GM23338 (cell line): Measurements from ENCODE around the gene SPACA5. TPM values are rescaled to one million over a fixed set of nuclear protein-coding genes. Genes with fewer than 3 reads are reported as not detected.

Experiments
- ATAC-seq: fragments of 200-7000 bp; cut with Tn5 transposase; 3 replicates; pipeline ENCODE4 v1.9.1; 2020
- DNase-seq: peaks from one replicate; pipeline ENCODE4 v3.0.0-alpha.2; 2015; ENCODE audit warnings: low spot score
- H2AFZ ChIP-seq: fragments of 200-600 bp; sonication (generic); 2 replicates; pipeline ENCODE4 v1.8.0; 2016; ENCODE audit warnings: antibody characterized with exemption, mild to moderate bottlenecking, moderate library complexity
- H3F3A ChIP-seq: fragments of 200-600 bp; sonication (generic); replicated peaks from 2 replicates; pipeline ENCODE4 v1.8.0; 2017; ENCODE audit warnings: antibody characterized with exemption, mixed run types, low read depth
- H3K27ac ChIP-seq: fragments of 200-600 bp; sonication (generic); 2 replicates; pipeline ENCODE4 v1.6.1; 2016; ENCODE audit warnings: low read depth
- H3K27me3 ChIP-seq: fragments of 200-600 bp; sonication (generic); 2 replicates; pipeline ENCODE4 v1.8.0; 2016; ENCODE audit warnings: mild to moderate bottlenecking, mixed run types, moderate library complexity; ENCODE audit not compliant: insufficient read depth
- H3K36me3 ChIP-seq: fragments of 200-600 bp; sonication (generic); 2 replicates; pipeline ENCODE4 v1.8.0; 2016; ENCODE audit warnings: mild to moderate bottlenecking; ENCODE audit not compliant: insufficient read depth
- H3K4me1 ChIP-seq: fragments of 200-600 bp; sonication (generic); 2 replicates; pipeline ENCODE4 v1.8.0; 2016; ENCODE audit warnings: mild to moderate bottlenecking, moderate library complexity; ENCODE audit not compliant: insufficient read depth
- H3K4me2 ChIP-seq: fragments of 200-600 bp; sonication (generic); 2 replicates; pipeline ENCODE4 v1.7.1; 2017; ENCODE audit warnings: mixed run types
- H3K4me3 ChIP-seq: fragments of 200-600 bp; sonication (generic); 2 replicates; pipeline ENCODE4 v1.6.1; 2016; ENCODE audit warnings: mixed run types
- H3K79me2 ChIP-seq: fragments of 200-600 bp; sonication (generic); replicated peaks from 2 replicates; pipeline ENCODE4 v1.8.0; 2017; ENCODE audit warnings: mild to moderate bottlenecking; ENCODE audit not compliant: insufficient read depth
- H3K9me2 ChIP-seq: fragments of 200-600 bp; sonication (generic); 2 replicates; pipeline ENCODE4 v1.8.0; 2017; ENCODE audit not compliant: insufficient read depth
- H4K20me1 ChIP-seq: fragments of 200-600 bp; sonication (generic); replicated peaks from 2 replicates; pipeline ENCODE4 v1.8.0; 2017; ENCODE audit warnings: mild to moderate bottlenecking; ENCODE audit not compliant: insufficient read depth
- H3K27ac Mint-ChIP-seq: 2 replicates; pipeline ENCODE4 v1.8.0; 2020; ENCODE audit warnings: inconsistent platforms, mild to moderate bottlenecking, moderate library complexity, mixed read lengths
- H3K27me3 Mint-ChIP-seq: 3 replicates; pipeline ENCODE4 v1.8.0; 2022; ENCODE audit warnings: low read depth, mild to moderate bottlenecking, moderate library complexity, mixed read lengths, inconsistent platforms; ENCODE audit not compliant: insufficient read depth, poor library complexity
- H3K36me3 Mint-ChIP-seq: 3 replicates; pipeline ENCODE4 v1.8.0; 2021; ENCODE audit warnings: low read depth, mild to moderate bottlenecking, inconsistent platforms, moderate library complexity, mixed read lengths
- H3K4me1 Mint-ChIP-seq: 3 replicates; pipeline ENCODE4 v1.8.0; 2020; ENCODE audit warnings: mild to moderate bottlenecking, inconsistent platforms, mixed read lengths
- H3K4me3 Mint-ChIP-seq: 3 replicates; pipeline ENCODE4 v1.8.0; 2021; ENCODE audit warnings: moderate library complexity, mild to moderate bottlenecking, inconsistent platforms, mixed read lengths
- H3K9me3 Mint-ChIP-seq: 3 replicates; pipeline ENCODE4 v1.8.0; 2020; ENCODE audit warnings: moderate library complexity, mild to moderate bottlenecking, inconsistent platforms, mixed read lengths
- CREB1 ChIP-seq: fragments of 250-450 bp; sonication (Bioruptor Pico); IDR thresholded peaks from 2 replicates; pipeline ENCODE4 v1.5.0; 2020; ENCODE audit warnings: low read depth, mild to moderate bottlenecking, moderate library complexity
- CTCF ChIP-seq, 2 experiments: fragments of 200-600 bp in 1 of 2; sonication (generic) in 1 of 2; conservative IDR thresholded peaks; 2 replicates each; pipeline versions ENCODE4 v1.5.1 to v1.6.1; 2016 to 2017; ENCODE audit warnings: antibody characterized with exemption in 2 of 2, low read depth in 2 of 2, mild to moderate bottlenecking in 2 of 2, moderate library complexity in 1 of 2
- ETS1 ChIP-seq: IDR thresholded peaks from 2 replicates; pipeline ENCODE4 v1.6.1; 2016; ENCODE audit warnings: antibody characterized with exemption
- EZH2 ChIP-seq: fragments of 200-600 bp; sonication (generic); IDR thresholded peaks from one replicate; pipeline ENCODE4 v1.8.0; 2017; ENCODE audit warnings: antibody characterized with exemption, mild to moderate bottlenecking, low read depth; ENCODE audit not compliant: unreplicated experiment
- EZH2phosphoT487 ChIP-seq: fragments of 200-600 bp; sonication (generic); IDR thresholded peaks from one replicate; pipeline ENCODE4 v1.8.1; 2018; ENCODE audit warnings: antibody characterized with exemption; ENCODE audit not compliant: unreplicated experiment
- JUNB ChIP-seq: IDR thresholded peaks from one replicate; pipeline ENCODE4 v1.6.1; 2016; ENCODE audit warnings: antibody characterized with exemption; ENCODE audit not compliant: unreplicated experiment
- NANOG ChIP-seq: IDR thresholded peaks from 2 replicates; pipeline ENCODE4 v1.6.1; 2016; ENCODE audit warnings: antibody characterized with exemption, borderline replicate concordance
- POLR2AphosphoS5 ChIP-seq: IDR thresholded peaks from 2 replicates; pipeline ENCODE4 v1.6.1; 2016; ENCODE audit warnings: antibody characterized with exemption, low read depth
- STAT1 ChIP-seq: IDR thresholded peaks from one replicate; pipeline ENCODE4 v1.6.1; 2016; ENCODE audit warnings: antibody characterized with exemption; ENCODE audit not compliant: unreplicated experiment
- ZNF114 ChIP-seq: fragments of 250-450 bp; sonication (Bioruptor Pico); IDR thresholded peaks from 2 replicates; pipeline ENCODE4 v1.5.0; 2020; ENCODE audit warnings: mild to moderate bottlenecking, moderate library complexity
- ZNF331 ChIP-seq: fragments of 250-450 bp; sonication (Bioruptor Pico); IDR thresholded peaks from 2 replicates; pipeline ENCODE4 v1.5.0; 2020; ENCODE audit warnings: low read depth, mild to moderate bottlenecking, moderate library complexity
- polyA plus RNA-seq: library from polyadenylated mRNA; unstranded; fragments of >200 nt; fragmentation: Nextera tagmentation; extraction: Ambion mirVana; gene quantifications from 2 replicates; pipeline ENCODE4 v1.2.1, GENCODE V29; 2016
- total RNA-seq: library from RNA; depleted of rRNA; stranded (reverse); fragments of >200 nt; shearing (Covaris generic); gene quantifications from 2 replicates; pipeline ENCODE4 v1.2.3, GENCODE V29; 2014

SPACA5 gene
- total and polyA plus RNA-seq, 2 experiments from 2014 or later: not detected

GRCh38 chrX:48022100-48022499 is 15.3 kb downstream of the SPACA5 start:
- H3K27ac ChIP-seq: no peak overlapping the region
- TF ChIP-seq STAT1 (no peak), CTCF (conservative IDR thresholded peaks at IDR 0.05; ENCODE audit: low read depth in 2 of 2) (no peak), NANOG (no peak), ETS1 (no peak), POLR2AphosphoS5 (no peak), CREB1 (CRISPR knock-in tag) (no peak), EZH2phosphoT487 (no peak), ZNF331 (CRISPR knock-in tag) (no peak)
- no peaks in the 10 kb centered on the region for H4K20me1 ChIP-seq
- Mint-ChIP-seq H3K36me3 (no peaks in the 10 kb centered on the region), H3K27ac (no peak overlapping the region), H3K27me3 (peaks cover 3% of the 10 kb centered on the region), H3K4me3 (no peak overlapping the region), H3K9me3 (peaks cover 3% of the 10 kb centered on the region; the same call in 1 of the 3 replicates), H3K4me1 (peaks cover 4% of the 10 kb centered on the region; the same call in 1 of the 3 replicates)
- H3K27me3 ChIP-seq: no peaks in the 10 kb centered on the region
- H3K9me2 ChIP-seq: no peaks in the 10 kb centered on the region
- H2AFZ ChIP-seq: no peak overlapping the region
- H3F3A ChIP-seq: no peaks in the 10 kb centered on the region
- H3K79me2 ChIP-seq: no peaks in the 10 kb centered on the region
- ATAC-seq (no peak), DNase-seq (no peak)
- peak overlapping the region; percentile 78; the same call in 1 of the 2 replicates for H3K4me2 ChIP-seq
- H3K4me3 ChIP-seq: peak overlapping the region; percentile 80; the same call in 1 of the 2 replicates
- no peaks in the 10 kb centered on the region; the same call in 1 of the 2 replicates for H3K4me1 ChIP-seq
- H3K36me3 ChIP-seq: no peaks in the 10 kb centered on the region

GRCh38 chrX:48022738-48023137 is 15.9 kb downstream of the SPACA5 start:
- no peaks in the 10 kb centered on the region for H3K36me3 ChIP-seq
- H3K4me2 ChIP-seq: no peak overlapping the region
- H3K27me3 Mint-ChIP-seq: peaks cover 3% of the 10 kb centered on the region
- no peaks in the 10 kb centered on the region for H3K79me2 ChIP-seq
- peaks cover 4% of the 10 kb centered on the region; the same call in 1 of the 3 replicates for H3K4me1 Mint-ChIP-seq
- DNase-seq (no peak), ATAC-seq (no peak)
- no peaks in the 10 kb centered on the region for H3K9me2 ChIP-seq
- no peak overlapping the region for H3K4me3 ChIP-seq
- H3K36me3 Mint-ChIP-seq: no peaks in the 10 kb centered on the region
- no peaks in the 10 kb centered on the region for H3F3A ChIP-seq
- H3K9me3 Mint-ChIP-seq: peaks cover 3% of the 10 kb centered on the region; the same call in 1 of the 3 replicates
- H3K4me3 Mint-ChIP-seq: no peak overlapping the region; the same call in 2 of the 3 replicates
- no peak overlapping the region for H3K27ac Mint-ChIP-seq
- no peaks in the 10 kb centered on the region for H4K20me1 ChIP-seq
- H2AFZ ChIP-seq: no peak overlapping the region
- H3K27ac ChIP-seq: no peak overlapping the region
- H3K27me3 ChIP-seq: no peaks in the 10 kb centered on the region
- H3K4me1 ChIP-seq: no peaks in the 10 kb centered on the region; the same call in 1 of the 2 replicates
- TF ChIP-seq ZNF114 (CRISPR knock-in tag) (no peak), NANOG (no peak), EZH2phosphoT487 (no peak), STAT1 (no peak), POLR2AphosphoS5 (no peak), CREB1 (CRISPR knock-in tag) (no peak), JUNB (no peak), ETS1 (no peak), EZH2 (no peak)
